ENCODE measurements around the gene UCP2.

The UCP2 gene

GRCh38 chr11:74021998-74022397, 39.4 kb upstream of the UCP2 start:
- no peak overlapping the region for H3K4me3 ChIP-seq (ENCODE audit: low read depth, low read length)
- TF ChIP-seq CTCF (IDR thresholded peaks at IDR 0.05; ENCODE audit: low read depth, low read length), result no peak

GRCh38 chr11:74020539-74020938, 37.9 kb upstream of the UCP2 start:
- no peak for TF ChIP-seq CTCF (IDR thresholded peaks at IDR 0.05; ENCODE audit: low read depth, low read length)
- no peak overlapping the region for H3K4me3 ChIP-seq (ENCODE audit: low read depth, low read length)

- no peak overlapping the region for H3K4me3 ChIP-seq (ENCODE audit: low read depth, low read length)
- no peak for TF ChIP-seq CTCF (IDR thresholded peaks at IDR 0.05; ENCODE audit: low read depth, low read length)
These were observed 37.2 kb upstream of the UCP2 start for GRCh38 chr11:74019860-74020259.

- no peak overlapping the region for H3K4me3 ChIP-seq (ENCODE audit: low read depth, low read length)
- no peak for TF ChIP-seq CTCF (IDR thresholded peaks at IDR 0.05; ENCODE audit: low read depth, low read length)
These were observed 36.6 kb upstream of the UCP2 start for GRCh38 chr11:74019104-74019738.

- TF ChIP-seq CTCF (IDR thresholded peaks at IDR 0.05; ENCODE audit: low read depth, low read length), result no peak
- H3K4me3 ChIP-seq (ENCODE audit: low read depth, low read length), result no peak overlapping the region
These were observed 35.8 kb upstream of the UCP2 start for GRCh38 chr11:74018331-74019005.

GRCh38 chr11:74017631-74018030, 35.0 kb upstream of the UCP2 start:
- no peak for TF ChIP-seq CTCF (IDR thresholded peaks at IDR 0.05; ENCODE audit: low read depth, low read length)
- no peak overlapping the region for H3K4me3 ChIP-seq (ENCODE audit: low read depth, low read length)

- no peak overlapping the region for H3K4me3 ChIP-seq (ENCODE audit: low read depth, low read length)
- TF ChIP-seq CTCF (IDR thresholded peaks at IDR 0.05; ENCODE audit: low read depth, low read length), result no peak
These were observed 33.5 kb upstream of the UCP2 start for GRCh38 chr11:74015919-74016684.

All from WI38 (cell line).